WERI-Rb-1 (cell line): ENCODE results near the gene TNPO1.

ENCODE experiments used
- DNase-seq: peaks from one replicate; pipeline ENCODE4 v3.0.0-alpha.2; 2020
- H3K27ac ChIP-seq: fragments of 250-450 bp; sonication (Bioruptor Pico); 2 replicates; pipeline ENCODE4 v1.5.1; 2020; ENCODE audit warnings: mild to moderate bottlenecking, moderate library complexity
- H3K27me3 ChIP-seq: fragments of 250-450 bp; sonication (Bioruptor Pico); 2 replicates; pipeline ENCODE4 v1.5.1; 2021; ENCODE audit warnings: mild to moderate bottlenecking, low read depth, moderate library complexity; ENCODE audit not compliant: insufficient read depth, severe bottlenecking
- H3K36me3 ChIP-seq: fragments of 250-450 bp; sonication (Bioruptor Pico); 2 replicates; pipeline ENCODE4 v1.5.1; 2020; ENCODE audit warnings: mild to moderate bottlenecking, moderate library complexity
- H3K4me3 ChIP-seq: 2 replicates; pipeline ENCODE4 v1.5.1; 2011; ENCODE audit warnings: low read depth, mild to moderate bottlenecking, control low read depth, low read length
- H3K9me3 ChIP-seq: fragments of 250-450 bp; sonication (Bioruptor Pico); 2 replicates; pipeline ENCODE4 v1.5.1; 2021; ENCODE audit warnings: mild to moderate bottlenecking, moderate library complexity; ENCODE audit not compliant: severe bottlenecking
- CTCF ChIP-seq: IDR thresholded peaks from 2 replicates; pipeline ENCODE4 v1.5.1; 2011; ENCODE audit warnings: low read depth, mild to moderate bottlenecking, control low read depth, inconsistent platforms, low read length

The TNPO1 gene

GRCh38 chr5:72883850-72884249 is 67.4 kb downstream of the TNPO1 start:
- H3K9me3 ChIP-seq = no peaks in the 10 kb centered on the region
- H3K27ac ChIP-seq = no peak overlapping the region
- H3K27me3 ChIP-seq = no peaks in the 10 kb centered on the region
- no peak for TF ChIP-seq CTCF
- H3K36me3 ChIP-seq = peaks cover 92% of the 10 kb centered on the region
- H3K4me3 ChIP-seq = no peak overlapping the region
- no peak for DNase-seq

- Histone ChIP-seq H3K9me3 (no peaks in the 10 kb centered on the region), H3K36me3 (peaks cover 92% of the 10 kb centered on the region), H3K27me3 (no peaks in the 10 kb centered on the region), H3K4me3 (no peak overlapping the region), H3K27ac (no peak overlapping the region)
- TF ChIP-seq CTCF = no peak
- DNase-seq = no peak
Observed at GRCh38 chr5:72884892-72885291, 68.4 kb downstream of the TNPO1 start.

- Histone ChIP-seq H3K27ac (no peak overlapping the region), H3K4me3 (no peak overlapping the region), H3K9me3 (no peaks in the 10 kb centered on the region), H3K27me3 (no peaks in the 10 kb centered on the region), H3K36me3 (peaks cover 94% of the 10 kb centered on the region)
- no peak for TF ChIP-seq CTCF
- DNase-seq = no peak
Observed at GRCh38 chr5:72885824-72886223, 69.4 kb downstream of the TNPO1 start.

- Histone ChIP-seq H3K9me3 (no peaks in the 10 kb centered on the region), H3K36me3 (peaks cover 90% of the 10 kb centered on the region), H3K27ac (no peak overlapping the region), H3K4me3 (no peak overlapping the region), H3K27me3 (no peaks in the 10 kb centered on the region)
- no peak for DNase-seq
- no peak for TF ChIP-seq CTCF
Observed at GRCh38 chr5:72888595-72888994, 72.1 kb downstream of the TNPO1 start.

- Histone ChIP-seq H3K36me3 (peaks cover 90% of the 10 kb centered on the region), H3K27me3 (no peaks in the 10 kb centered on the region), H3K9me3 (no peaks in the 10 kb centered on the region), H3K4me3 (no peak overlapping the region), H3K27ac (no peak overlapping the region)
- no peak for DNase-seq
- TF ChIP-seq CTCF = no peak
Observed at GRCh38 chr5:72889324-72889723, 72.9 kb downstream of the TNPO1 start.

- no peak for TF ChIP-seq CTCF
- Histone ChIP-seq H3K36me3 (peaks cover 88% of the 10 kb centered on the region), H3K27ac (no peak overlapping the region), H3K4me3 (no peak overlapping the region), H3K9me3 (no peaks in the 10 kb centered on the region), H3K27me3 (no peaks in the 10 kb centered on the region)
- DNase-seq = no peak
Observed at GRCh38 chr5:72892846-72893245, 76.4 kb downstream of the TNPO1 start.
